ENCODE measurements around the gene CAMK1G. TPM values are rescaled to one million over a fixed set of nuclear protein-coding genes. Genes with fewer than 3 reads are reported as not detected.

The CAMK1G gene
- total and polyA plus RNA-seq, 2 experiments from 2014 or later, result 0.32 to 0.76 TPM

DNA sequence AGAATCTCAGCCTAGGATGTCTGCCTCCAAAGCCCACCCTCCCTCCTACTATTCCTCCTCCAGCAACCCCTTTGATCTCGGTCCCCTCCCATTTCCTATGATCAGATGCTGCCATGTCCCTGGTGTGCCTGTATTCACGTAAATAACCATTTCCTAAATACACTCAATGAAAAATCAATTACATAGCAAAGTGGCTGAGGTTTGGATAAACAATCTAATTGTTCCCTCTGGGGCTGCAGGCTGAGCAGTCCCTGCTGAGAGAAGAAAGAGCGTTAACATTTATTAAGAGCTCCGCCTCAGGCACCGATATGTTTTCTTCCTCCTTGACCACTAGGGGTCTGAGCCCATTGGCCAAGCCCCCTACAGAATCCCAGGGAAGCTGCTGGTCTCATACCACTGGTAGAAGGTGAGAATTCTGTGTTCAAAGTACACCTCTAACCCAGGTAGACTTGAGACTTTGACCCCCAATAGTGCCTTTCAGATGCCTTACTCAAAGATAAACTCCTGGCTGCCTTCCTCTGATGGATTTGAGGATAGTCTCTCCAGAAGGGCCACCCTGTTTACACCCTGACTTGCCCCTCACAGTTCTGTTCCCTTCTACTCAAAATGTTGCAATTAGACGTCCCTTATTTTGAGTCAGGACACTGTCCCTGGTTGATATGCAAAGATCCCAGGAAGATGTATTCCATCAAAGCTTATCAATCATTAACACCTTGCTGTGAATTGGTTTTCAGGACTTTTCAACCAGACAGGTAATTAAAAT lies 33.9 kb upstream of the CAMK1G start:
- TF ChIP-seq, protein P1, sequence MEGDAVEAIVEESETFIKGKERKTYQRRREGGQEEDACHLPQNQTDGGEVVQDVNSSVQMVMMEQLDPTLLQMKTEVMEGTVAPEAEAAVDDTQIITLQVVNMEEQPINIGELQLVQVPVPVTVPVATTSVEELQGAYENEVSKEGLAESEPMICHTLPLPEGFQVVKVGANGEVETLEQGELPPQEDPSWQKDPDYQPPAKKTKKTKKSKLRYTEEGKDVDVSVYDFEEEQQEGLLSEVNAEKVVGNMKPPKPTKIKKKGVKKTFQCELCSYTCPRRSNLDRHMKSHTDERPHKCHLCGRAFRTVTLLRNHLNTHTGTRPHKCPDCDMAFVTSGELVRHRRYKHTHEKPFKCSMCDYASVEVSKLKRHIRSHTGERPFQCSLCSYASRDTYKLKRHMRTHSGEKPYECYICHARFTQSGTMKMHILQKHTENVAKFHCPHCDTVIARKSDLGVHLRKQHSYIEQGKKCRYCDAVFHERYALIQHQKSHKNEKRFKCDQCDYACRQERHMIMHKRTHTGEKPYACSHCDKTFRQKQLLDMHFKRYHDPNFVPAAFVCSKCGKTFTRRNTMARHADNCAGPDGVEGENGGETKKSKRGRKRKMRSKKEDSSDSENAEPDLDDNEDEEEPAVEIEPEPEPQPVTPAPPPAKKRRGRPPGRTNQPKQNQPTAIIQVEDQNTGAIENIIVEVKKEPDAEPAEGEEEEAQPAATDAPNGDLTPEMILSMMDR (conservative IDR thresholded peaks at IDR 0.05; ENCODE audit: low read depth in 2 of 2), result peak; percentile 66 to 76
- TF ChIP-seq NANOG (IDR thresholded peaks at IDR 0.05; ENCODE audit: borderline replicate concordance), result peak; percentile 18; the same call in 1 of the 2 replicates
- no peak for TF ChIP-seq POLR2AphosphoS5 (IDR thresholded peaks at IDR 0.05; ENCODE audit: low read depth)
- Mint-ChIP-seq H3K4me3 (no peak overlapping the region), H3K9me3 (no peaks in the 10 kb centered on the region), H3K27ac (no peak overlapping the region), H3K4me1 (peaks cover 29% of the 10 kb centered on the region), H3K27me3 (ENCODE audit: insufficient read depth, low read depth, poor library complexity) (peaks cover 4% of the 10 kb centered on the region), H3K36me3 (ENCODE audit: low read depth) (no peaks in the 10 kb centered on the region)
- Histone ChIP-seq H3F3A (replicated peaks; ENCODE audit: low read depth) (no peaks in the 10 kb centered on the region), H3K27me3 (ENCODE audit: insufficient read depth) (no peaks in the 10 kb centered on the region), H3K9me2 (ENCODE audit: insufficient read depth) (0 out of 2 replicates have a peak, but pooled peaks cover under 1% of the 10 kb centered on the region), H2AFZ (no peak overlapping the region), H3K4me3 (no peak overlapping the region), H3K4me1 (ENCODE audit: insufficient read depth) (peaks cover 22% of the 10 kb centered on the region), H3K79me2 (replicated peaks; ENCODE audit: insufficient read depth) (no peaks in the 10 kb centered on the region), H3K36me3 (ENCODE audit: insufficient read depth) (no peaks in the 10 kb centered on the region), H3K27ac (ENCODE audit: low read depth) (no peak overlapping the region), H4K20me1 (replicated peaks; ENCODE audit: insufficient read depth) (no peaks in the 10 kb centered on the region), H3K4me2 (no peak overlapping the region)
- ATAC-seq (peak; percentile 89), DNase-seq (ENCODE audit: low spot score) (peak; percentile 79)

DNA sequence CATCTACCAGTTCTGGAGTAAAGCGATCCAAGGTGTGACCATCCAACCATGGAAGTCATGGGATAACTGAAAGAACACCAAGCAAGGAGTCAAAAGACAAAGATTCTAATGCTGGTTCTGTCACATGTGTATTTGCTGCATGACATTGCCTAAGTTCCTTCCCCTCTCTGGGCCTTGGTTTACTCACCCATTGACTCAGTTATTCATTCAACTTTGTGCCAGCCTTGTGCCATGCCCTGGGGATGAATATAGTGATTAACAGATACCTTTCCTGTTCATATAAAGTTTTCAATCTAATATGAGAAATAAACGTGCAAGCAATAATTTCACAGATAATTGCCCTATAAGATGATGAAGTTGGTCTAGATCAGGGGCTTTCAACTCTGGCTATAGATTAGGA lies 33.0 kb upstream of the CAMK1G start:
- Histone ChIP-seq H3K36me3 (ENCODE audit: insufficient read depth) (no peaks in the 10 kb centered on the region), H3F3A (replicated peaks; ENCODE audit: low read depth) (no peaks in the 10 kb centered on the region; the same call in 1 of the 2 replicates), H2AFZ (no peak overlapping the region), H3K4me2 (no peak overlapping the region), H3K79me2 (replicated peaks; ENCODE audit: insufficient read depth) (no peaks in the 10 kb centered on the region), H3K4me3 (no peak overlapping the region), H4K20me1 (replicated peaks; ENCODE audit: insufficient read depth) (no peaks in the 10 kb centered on the region), H3K9me2 (ENCODE audit: insufficient read depth) (no peaks in the 10 kb centered on the region), H3K27me3 (ENCODE audit: insufficient read depth) (no peaks in the 10 kb centered on the region), H3K27ac (ENCODE audit: low read depth) (no peak overlapping the region), H3K4me1 (ENCODE audit: insufficient read depth) (peaks cover 26% of the 10 kb centered on the region)
- H3K27ac Mint-ChIP-seq, result no peak overlapping the region
- peaks cover 29% of the 10 kb centered on the region for H3K4me1 Mint-ChIP-seq
- DNase-seq (ENCODE audit: low spot score), result no peak
- no peak overlapping the region for H3K4me3 Mint-ChIP-seq
- H3K36me3 Mint-ChIP-seq (ENCODE audit: low read depth), result no peaks in the 10 kb centered on the region
- no peak for ATAC-seq
- H3K9me3 Mint-ChIP-seq, result no peaks in the 10 kb centered on the region
- H3K27me3 Mint-ChIP-seq (ENCODE audit: insufficient read depth, low read depth, poor library complexity), result no peaks in the 10 kb centered on the region
- TF ChIP-seq STAT1 (IDR thresholded peaks at IDR 0.05; ENCODE audit: unreplicated experiment), result no peak
- TF ChIP-seq, protein P1 (conservative IDR thresholded peaks at IDR 0.05; ENCODE audit: low read depth in 2 of 2), result no peak
- TF ChIP-seq, protein P2, sequence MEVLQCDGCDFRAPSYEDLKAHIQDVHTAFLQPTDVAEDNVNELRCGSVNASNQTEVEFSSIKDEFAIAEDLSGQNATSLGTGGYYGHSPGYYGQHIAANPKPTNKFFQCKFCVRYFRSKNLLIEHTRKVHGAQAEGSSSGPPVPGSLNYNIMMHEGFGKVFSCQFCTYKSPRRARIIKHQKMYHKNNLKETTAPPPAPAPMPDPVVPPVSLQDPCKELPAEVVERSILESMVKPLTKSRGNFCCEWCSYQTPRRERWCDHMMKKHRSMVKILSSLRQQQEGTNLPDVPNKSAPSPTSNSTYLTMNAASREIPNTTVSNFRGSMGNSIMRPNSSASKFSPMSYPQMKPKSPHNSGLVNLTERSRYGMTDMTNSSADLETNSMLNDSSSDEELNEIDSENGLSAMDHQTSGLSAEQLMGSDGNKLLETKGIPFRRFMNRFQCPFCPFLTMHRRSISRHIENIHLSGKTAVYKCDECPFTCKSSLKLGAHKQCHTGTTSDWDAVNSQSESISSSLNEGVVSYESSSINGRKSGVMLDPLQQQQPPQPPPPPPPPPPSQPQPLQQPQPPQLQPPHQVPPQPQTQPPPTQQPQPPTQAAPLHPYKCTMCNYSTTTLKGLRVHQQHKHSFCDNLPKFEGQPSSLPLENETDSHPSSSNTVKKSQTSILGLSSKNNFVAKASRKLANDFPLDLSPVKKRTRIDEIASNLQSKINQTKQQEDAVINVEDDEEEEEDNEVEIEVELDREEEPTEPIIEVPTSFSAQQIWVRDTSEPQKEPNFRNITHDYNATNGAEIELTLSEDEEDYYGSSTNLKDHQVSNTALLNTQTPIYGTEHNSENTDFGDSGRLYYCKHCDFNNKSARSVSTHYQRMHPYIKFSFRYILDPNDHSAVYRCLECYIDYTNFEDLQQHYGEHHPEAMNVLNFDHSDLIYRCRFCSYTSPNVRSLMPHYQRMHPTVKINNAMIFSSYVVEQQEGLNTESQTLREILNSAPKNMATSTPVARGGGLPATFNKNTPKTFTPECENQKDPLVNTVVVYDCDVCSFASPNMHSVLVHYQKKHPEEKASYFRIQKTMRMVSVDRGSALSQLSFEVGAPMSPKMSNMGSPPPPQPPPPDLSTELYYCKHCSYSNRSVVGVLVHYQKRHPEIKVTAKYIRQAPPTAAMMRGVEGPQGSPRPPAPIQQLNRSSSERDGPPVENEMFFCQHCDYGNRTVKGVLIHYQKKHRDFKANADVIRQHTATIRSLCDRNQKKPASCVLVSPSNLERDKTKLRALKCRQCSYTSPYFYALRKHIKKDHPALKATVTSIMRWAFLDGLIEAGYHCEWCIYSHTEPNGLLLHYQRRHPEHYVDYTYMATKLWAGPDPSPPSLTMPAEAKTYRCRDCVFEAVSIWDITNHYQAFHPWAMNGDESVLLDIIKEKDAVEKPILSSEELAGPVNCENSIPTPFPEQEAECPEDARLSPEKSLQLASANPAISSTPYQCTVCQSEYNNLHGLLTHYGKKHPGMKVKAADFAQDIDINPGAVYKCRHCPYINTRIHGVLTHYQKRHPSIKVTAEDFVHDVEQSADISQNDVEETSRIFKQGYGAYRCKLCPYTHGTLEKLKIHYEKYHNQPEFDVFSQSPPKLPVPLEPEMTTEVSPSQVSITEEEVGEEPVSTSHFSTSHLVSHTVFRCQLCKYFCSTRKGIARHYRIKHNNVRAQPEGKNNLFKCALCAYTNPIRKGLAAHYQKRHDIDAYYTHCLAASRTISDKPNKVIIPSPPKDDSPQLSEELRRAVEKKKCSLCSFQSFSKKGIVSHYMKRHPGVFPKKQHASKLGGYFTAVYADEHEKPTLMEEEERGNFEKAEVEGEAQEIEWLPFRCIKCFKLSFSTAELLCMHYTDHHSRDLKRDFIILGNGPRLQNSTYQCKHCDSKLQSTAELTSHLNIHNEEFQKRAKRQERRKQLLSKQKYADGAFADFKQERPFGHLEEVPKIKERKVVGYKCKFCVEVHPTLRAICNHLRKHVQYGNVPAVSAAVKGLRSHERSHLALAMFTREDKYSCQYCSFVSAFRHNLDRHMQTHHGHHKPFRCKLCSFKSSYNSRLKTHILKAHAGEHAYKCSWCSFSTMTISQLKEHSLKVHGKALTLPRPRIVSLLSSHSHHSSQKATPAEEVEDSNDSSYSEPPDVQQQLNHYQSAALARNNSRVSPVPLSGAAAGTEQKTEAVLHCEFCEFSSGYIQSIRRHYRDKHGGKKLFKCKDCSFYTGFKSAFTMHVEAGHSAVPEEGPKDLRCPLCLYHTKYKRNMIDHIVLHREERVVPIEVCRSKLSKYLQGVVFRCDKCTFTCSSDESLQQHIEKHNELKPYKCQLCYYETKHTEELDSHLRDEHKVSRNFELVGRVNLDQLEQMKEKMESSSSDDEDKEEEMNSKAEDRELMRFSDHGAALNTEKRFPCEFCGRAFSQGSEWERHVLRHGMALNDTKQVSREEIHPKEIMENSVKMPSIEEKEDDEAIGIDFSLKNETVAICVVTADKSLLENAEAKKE (CRISPR knock-in tag; IDR thresholded peaks at IDR 0.05), result no peak
- no peak for TF ChIP-seq EZH2phosphoT487 (IDR thresholded peaks at IDR 0.05; ENCODE audit: unreplicated experiment)
